Measurements from ENCODE around the gene DUSP5.
"Not testable (repeated sequence)": the region's sequence is repeated elsewhere in the genome, so short reads cannot be mapped to it uniquely, and the experiment has no call there.

The DUSP5 gene

GRCh38 chr10:110497438-110498086 is at the start of gene DUSP5:
Gene DUSP5, plus strand, starts transcription at chr10:110497907. Its CDS starts 215 bp downstream, at chr10:110498122.
- DNase-seq (ENCODE audit: low read depth in 1 of 2, low spot score in 1 of 2) = peak; percentile 94 to 95

- no peak for DNase-seq (ENCODE audit: low read depth in 1 of 2, low spot score in 1 of 2)
Measured at GRCh38 chr10:110448682-110449418, 48.9 kb upstream of the DUSP5 start.

GRCh38 chr10:110455446-110455845 is 42.3 kb upstream of the DUSP5 start:
- no peak for DNase-seq (ENCODE audit: low read depth in 1 of 2, low spot score in 1 of 2)

- DNase-seq (ENCODE audit: low read depth in 1 of 2, low spot score in 1 of 2) = no peak
Measured at GRCh38 chr10:110456046-110456445, 41.7 kb upstream of the DUSP5 start.

GRCh38 chr10:110456523-110457091 is 41.1 kb upstream of the DUSP5 start:
- no peak for DNase-seq (ENCODE audit: low read depth in 1 of 2, low spot score in 1 of 2)

GRCh38 chr10:110457851-110458250 is 39.9 kb upstream of the DUSP5 start:
- DNase-seq (ENCODE audit: low read depth in 1 of 2, low spot score in 1 of 2) = no peak

GRCh38 chr10:110458266-110458920 is 39.3 kb upstream of the DUSP5 start:
- no peak for DNase-seq (ENCODE audit: low read depth in 1 of 2, low spot score in 1 of 2)

GRCh38 chr10:110459600-110459999 is 38.1 kb upstream of the DUSP5 start:
- DNase-seq (ENCODE audit: low read depth in 1 of 2, low spot score in 1 of 2) = no peak

GRCh38 chr10:110460111-110460809 is 37.4 kb upstream of the DUSP5 start:
- DNase-seq (ENCODE audit: low read depth in 1 of 2, low spot score in 1 of 2) = peak in 1 of 2 donors; percentile 8

GRCh38 chr10:110461088-110461487 is 36.6 kb upstream of the DUSP5 start:
- DNase-seq (ENCODE audit: low read depth in 1 of 2, low spot score in 1 of 2) = no peak

GRCh38 chr10:110461530-110461929 is 36.2 kb upstream of the DUSP5 start:
- no peak for DNase-seq (ENCODE audit: low read depth in 1 of 2, low spot score in 1 of 2)

GRCh38 chr10:110462166-110463095 is 35.3 kb upstream of the DUSP5 start:
- no peak for DNase-seq (ENCODE audit: low read depth in 1 of 2, low spot score in 1 of 2)

GRCh38 chr10:110468258-110468657 is 29.4 kb upstream of the DUSP5 start:
- DNase-seq (ENCODE audit: low read depth in 1 of 2, low spot score in 1 of 2) = not testable (repeated sequence)

GRCh38 chr10:110470541-110470940 is 27.2 kb upstream of the DUSP5 start:
- not testable (repeated sequence) for DNase-seq (ENCODE audit: low read depth in 1 of 2, low spot score in 1 of 2)

GRCh38 chr10:110471566-110472139 is 26.1 kb upstream of the DUSP5 start:
- DNase-seq (ENCODE audit: low read depth in 1 of 2, low spot score in 1 of 2) = no peak

GRCh38 chr10:110474017-110474416 is 23.7 kb upstream of the DUSP5 start:
- no peak for DNase-seq (ENCODE audit: low read depth in 1 of 2, low spot score in 1 of 2)

GRCh38 chr10:110474826-110475225 is 22.9 kb upstream of the DUSP5 start:
- DNase-seq (ENCODE audit: low read depth in 1 of 2, low spot score in 1 of 2) = no peak

GRCh38 chr10:110475722-110476515 is 21.8 kb upstream of the DUSP5 start:
- no peak for DNase-seq (ENCODE audit: low read depth in 1 of 2, low spot score in 1 of 2)

GRCh38 chr10:110479710-110480109 is 18.0 kb upstream of the DUSP5 start:
- DNase-seq (ENCODE audit: low read depth in 1 of 2, low spot score in 1 of 2) = no peak
